Measurements from ENCODE around the gene PEX7.
"Not testable (repeated sequence)": the region's sequence is repeated elsewhere in the genome, so short reads cannot be mapped to it uniquely, and the experiment has no call there.

Gene PEX7

GRCh38 chr6:136893187-136893586 is 70.8 kb downstream of the PEX7 start:
- DNase-seq (ENCODE audit: low read depth in 1 of 2, low spot score in 1 of 2) = no peak

- DNase-seq (ENCODE audit: low read depth in 1 of 2, low spot score in 1 of 2) = no peak
These were observed 73.5 kb downstream of the PEX7 start for GRCh38 chr6:136895901-136896300.

GRCh38 chr6:136897071-136897470 is 74.7 kb downstream of the PEX7 start:
- DNase-seq (ENCODE audit: low read depth in 1 of 2, low spot score in 1 of 2) = no peak

- DNase-seq (ENCODE audit: low read depth in 1 of 2, low spot score in 1 of 2) = no peak
These were observed 78.9 kb downstream of the PEX7 start for GRCh38 chr6:136901212-136901784.

- not testable (repeated sequence) for DNase-seq (ENCODE audit: low read depth in 1 of 2, low spot score in 1 of 2)
These were observed 82.1 kb downstream of the PEX7 start for GRCh38 chr6:136904477-136904876.

DNA sequence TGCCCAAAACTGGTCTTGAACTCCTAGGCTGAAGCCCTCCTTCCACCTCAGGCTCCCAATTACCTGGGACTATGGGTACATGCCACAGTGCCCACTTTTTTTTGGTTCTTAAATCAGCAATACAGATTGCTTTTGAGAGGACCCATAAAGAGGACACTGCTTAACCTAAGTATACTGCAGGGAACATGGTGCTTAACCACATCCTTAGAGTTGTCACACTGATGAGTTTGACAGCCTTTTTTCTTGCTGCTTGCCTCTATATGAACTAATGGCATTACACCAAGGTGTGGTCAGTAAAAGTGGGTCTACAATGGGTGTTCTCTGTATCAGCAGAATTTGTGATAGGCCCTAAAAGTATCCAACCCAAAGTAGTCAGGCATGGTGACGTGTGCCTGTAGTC is 92.6 kb downstream of the PEX7 start:
- DNase-seq (ENCODE audit: low read depth in 1 of 2, low spot score in 1 of 2) = no peak

- DNase-seq (ENCODE audit: low read depth in 1 of 2, low spot score in 1 of 2) = no peak
These were observed 96.3 kb downstream of the PEX7 start for GRCh38 chr6:136918706-136919105.

- no peak for DNase-seq (ENCODE audit: low read depth in 1 of 2, low spot score in 1 of 2)
These were observed 97.8 kb downstream of the PEX7 start for GRCh38 chr6:136920216-136920615.

DNA sequence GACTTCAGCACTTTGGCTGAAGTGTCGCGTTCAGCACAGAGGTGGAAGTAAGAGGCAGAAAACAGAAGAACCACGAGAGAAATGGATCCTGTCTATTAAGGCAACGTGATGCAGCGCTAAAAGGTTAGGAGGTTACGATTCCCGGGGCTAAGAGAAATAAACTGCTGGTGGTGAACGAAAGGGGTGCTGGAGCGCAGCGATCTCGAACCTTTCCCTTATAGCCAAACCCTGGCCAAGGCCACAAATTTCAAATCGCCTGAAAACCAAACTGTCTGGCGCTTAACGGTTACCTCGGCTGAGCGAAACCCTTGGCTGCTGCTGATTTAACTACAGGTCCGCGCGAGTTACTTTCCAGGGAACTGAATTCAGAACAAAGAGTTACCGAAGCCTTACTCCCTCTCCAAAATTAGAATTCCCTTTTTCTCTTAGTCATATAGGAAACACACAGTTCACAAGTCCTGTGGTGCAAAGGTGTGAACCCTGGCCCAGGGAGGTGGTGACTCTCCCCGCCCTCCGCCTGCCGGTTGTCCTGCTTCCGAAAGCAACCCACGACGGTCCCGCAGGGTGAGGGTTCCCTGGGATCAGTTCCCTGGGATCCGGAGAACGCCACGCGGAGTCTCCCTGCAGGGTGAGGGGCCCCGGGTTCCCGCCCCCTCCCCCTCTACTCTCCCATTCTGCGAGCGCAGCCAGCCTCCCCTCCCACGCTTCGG is 98.4 kb downstream of the PEX7 start:
- peak in 1 of 2 donors; percentile 1 for DNase-seq (ENCODE audit: low read depth in 1 of 2, low spot score in 1 of 2)

- peak in 1 of 2 donors; percentile 2 for DNase-seq (ENCODE audit: low read depth in 1 of 2, low spot score in 1 of 2)
These were observed 99.1 kb downstream of the PEX7 start for GRCh38 chr6:136921381-136921935.

DNA sequence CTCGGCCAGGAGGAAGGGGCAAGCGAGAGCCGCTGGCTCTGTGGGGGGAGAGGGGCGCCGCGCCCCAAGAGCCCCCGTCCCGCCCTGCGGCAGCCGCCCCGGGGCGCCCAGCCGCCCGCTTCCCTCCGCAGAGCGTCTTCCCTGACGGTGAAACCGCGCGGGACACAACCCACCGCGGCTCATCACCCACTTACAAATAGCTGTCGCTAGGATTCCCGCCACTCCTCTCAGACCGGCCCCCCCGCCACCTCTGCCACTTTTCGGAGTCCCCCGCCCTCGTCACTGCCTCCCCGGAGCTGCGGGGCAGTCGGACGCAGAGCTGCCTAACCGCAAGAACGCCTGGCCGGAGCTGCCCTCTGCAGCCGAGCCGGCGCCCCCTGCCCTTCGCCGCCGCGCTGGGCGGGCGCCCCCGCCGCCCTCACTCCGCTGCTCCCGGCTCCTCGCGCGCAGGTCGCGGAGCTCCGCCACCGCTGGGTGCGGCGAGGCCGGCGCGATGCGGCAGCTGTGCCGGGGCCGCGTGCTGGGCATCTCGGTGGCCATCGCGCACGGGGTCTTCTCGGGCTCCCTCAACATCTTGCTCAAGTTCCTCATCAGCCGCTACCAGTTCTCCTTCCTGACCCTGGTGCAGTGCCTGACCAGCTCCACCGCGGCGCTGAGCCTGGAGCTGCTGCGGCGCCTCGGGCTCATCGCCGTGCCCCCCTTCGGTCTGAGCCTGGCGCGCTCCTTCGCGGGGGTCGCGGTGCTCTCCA is 99.7 kb downstream of the PEX7 start, which contains the start of gene SLC35D3:
Gene SLC35D3 (plus strand): TSS at position 366 of the 749 bp plus-strand sequence. CDS start 128 bp downstream, at position 494.
- DNase-seq (ENCODE audit: low read depth in 1 of 2, low spot score in 1 of 2) = peak in 1 of 2 donors; percentile 2

DNA sequence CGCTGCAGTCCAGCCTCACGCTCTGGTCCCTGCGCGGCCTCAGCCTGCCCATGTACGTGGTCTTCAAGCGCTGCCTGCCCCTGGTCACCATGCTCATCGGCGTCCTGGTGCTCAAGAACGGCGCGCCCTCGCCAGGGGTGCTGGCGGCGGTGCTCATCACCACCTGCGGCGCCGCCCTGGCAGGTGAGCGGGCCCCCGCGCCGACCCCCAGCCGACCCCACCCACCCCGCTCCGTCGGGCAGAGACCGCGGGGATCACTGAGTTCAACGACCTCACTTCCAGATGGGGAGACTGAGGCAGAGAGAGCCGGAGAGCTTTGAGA is 100.3 kb downstream of the PEX7 start:
- DNase-seq (ENCODE audit: low read depth in 1 of 2, low spot score in 1 of 2) = no peak

DNA sequence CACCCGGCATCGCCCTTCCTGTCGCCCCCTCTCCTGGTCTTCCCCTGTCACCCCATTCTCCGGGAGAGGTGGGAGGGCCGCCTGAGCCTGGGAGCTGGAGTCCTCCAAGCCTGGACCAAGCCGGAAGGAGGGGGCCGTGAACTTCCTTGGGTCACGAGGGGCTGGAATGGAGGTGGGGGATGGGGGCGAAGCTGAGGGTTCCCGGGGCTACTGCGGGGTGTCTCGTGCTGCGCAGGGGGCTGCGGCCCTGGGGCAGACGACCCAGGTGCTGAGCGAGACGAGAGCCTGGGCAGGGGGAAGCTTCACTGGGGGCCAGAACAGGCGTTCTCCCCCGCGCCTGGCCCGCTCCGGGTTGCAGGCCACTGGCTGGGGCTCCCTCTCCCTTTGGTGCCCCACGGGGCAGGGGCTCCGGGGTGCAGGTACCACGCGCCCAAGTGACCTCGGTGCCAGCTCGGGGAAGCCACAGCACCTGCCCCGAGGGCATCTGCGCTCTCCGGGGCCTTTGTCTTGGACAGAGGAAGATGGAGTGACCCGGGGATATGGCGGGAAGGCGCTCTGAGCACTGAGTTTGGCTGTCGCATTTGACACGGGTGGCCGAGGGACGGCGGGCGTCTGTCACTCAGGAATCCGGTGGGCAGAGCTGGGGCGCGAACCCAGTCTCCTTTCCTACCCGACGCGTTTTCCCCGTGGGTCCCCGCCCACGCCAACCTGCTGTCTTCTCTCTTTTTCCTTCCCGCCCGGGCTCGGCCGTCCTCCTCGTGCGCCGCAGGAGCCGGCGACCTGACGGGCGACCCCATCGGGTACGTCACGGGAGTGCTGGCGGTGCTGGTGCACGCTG is 100.9 kb downstream of the PEX7 start:
- no peak for DNase-seq (ENCODE audit: low read depth in 1 of 2, low spot score in 1 of 2)

DNA sequence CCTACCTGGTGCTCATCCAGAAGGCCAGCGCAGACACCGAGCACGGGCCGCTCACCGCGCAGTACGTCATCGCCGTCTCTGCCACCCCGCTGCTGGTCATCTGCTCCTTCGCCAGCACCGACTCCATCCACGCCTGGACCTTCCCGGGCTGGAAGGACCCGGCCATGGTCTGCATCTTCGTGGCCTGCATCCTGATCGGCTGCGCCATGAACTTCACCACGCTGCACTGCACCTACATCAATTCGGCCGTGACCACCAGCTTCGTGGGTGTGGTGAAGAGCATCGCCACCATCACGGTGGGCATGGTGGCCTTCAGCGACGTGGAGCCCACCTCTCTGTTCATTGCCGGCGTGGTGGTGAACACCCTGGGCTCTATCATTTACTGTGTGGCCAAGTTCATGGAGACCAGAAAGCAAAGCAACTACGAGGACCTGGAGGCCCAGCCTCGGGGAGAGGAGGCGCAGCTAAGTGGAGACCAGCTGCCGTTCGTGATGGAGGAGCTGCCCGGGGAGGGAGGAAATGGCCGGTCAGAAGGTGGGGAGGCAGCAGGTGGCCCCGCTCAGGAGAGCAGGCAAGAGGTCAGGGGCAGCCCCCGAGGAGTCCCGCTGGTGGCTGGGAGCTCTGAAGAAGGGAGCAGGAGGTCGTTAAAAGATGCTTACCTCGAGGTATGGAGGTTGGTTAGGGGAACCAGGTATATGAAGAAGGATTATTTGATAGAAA is 101.7 kb downstream of the PEX7 start:
- no peak for DNase-seq (ENCODE audit: low read depth in 1 of 2, low spot score in 1 of 2)

GRCh38 chr6:136926383-136926782 is 104.0 kb downstream of the PEX7 start:
- DNase-seq (ENCODE audit: low read depth in 1 of 2, low spot score in 1 of 2) = no peak

DNA sequence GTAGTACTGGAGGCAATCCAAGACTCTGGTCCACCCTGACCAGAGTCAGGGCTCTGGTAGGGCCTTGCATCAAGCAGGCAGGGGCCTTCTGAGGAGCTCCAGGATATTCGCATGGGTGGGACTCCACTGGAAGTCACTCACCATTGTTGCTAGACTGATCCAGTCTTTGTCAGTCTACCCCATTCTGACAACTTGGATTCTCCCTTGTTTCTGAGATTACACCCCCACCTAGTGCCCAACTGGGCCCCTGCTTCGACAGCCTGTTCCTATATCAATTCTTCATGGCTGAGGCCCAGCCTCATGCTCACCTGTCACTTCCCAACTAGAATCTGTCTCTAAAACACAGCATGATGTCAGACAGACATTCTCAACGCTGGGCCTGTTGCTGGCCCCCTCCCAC is 104.9 kb downstream of the PEX7 start:
- no peak for DNase-seq (ENCODE audit: low read depth in 1 of 2, low spot score in 1 of 2)

GRCh38 chr6:136930528-136930927 is 108.1 kb downstream of the PEX7 start:
- no peak for DNase-seq (ENCODE audit: low read depth in 1 of 2, low spot score in 1 of 2)

DNA sequence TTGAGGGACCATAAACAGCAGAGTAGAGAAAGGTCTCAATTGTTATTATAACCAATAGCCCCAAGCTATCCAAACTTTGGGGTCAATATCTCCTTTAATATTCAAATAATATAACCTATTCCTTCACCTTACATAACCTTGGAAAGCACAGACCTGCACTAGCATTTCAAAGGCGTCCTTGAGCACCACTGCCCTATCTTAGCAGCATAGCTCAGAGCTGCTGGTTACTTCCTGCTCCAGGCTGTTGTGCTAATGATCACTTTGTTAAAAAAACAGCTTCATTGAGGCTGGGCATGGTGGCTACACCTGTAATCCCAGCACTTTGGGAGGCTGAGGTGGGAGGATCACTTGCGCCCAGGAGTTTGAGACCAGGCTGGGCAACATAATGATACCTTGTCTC is 110.2 kb downstream of the PEX7 start:
- DNase-seq (ENCODE audit: low read depth in 1 of 2, low spot score in 1 of 2) = no peak

- no peak for DNase-seq (ENCODE audit: low read depth in 1 of 2, low spot score in 1 of 2)
These were observed 122.7 kb downstream of the PEX7 start for GRCh38 chr6:136945072-136945471.

DNA sequence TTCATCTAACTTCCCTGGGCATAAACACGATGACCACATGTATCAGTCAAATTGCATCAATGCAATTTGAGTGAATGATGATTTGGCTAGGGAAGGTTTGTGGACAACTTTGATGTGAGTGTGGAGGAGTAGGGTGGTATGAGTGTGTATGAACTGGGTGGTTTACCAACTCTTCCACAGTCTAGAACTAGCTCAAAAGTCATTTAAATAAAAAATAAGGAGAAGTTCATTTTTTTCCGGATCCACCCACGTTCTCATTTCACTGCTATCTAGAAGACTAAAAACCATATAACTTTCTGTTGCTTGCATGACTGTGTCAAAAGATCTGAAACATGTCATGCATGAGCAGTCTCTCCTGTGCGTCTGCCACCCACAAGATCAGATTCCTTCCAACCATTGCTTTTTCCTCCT is 123.3 kb downstream of the PEX7 start:
- no peak for DNase-seq (ENCODE audit: low read depth in 1 of 2, low spot score in 1 of 2)

Data from stimulated activated CD4-positive, alpha-beta T cell treated with anti-CD3 and anti-CD28 coated beads, Interleukin-15, amount 100 ng/mL, for 1 hour (primary cell).